Activated CD8-positive, alpha-beta memory T cell treated with anti-CD3 and anti-CD28 coated beads, Interleukin-2, amount 50 U/mL, for 48 hours (primary cell): ENCODE data around the gene TLE5.

Experiments
- DNase-seq: peaks from one replicate; pipeline ENCODE4 v3.0.0-alpha.2; 2020

Gene TLE5

GRCh38 chr19:3062165-3063105, at the start of gene TLE5:
TLE5 (minus strand) TSS chr19:3062495; CDS start chr19:3062200, 295 bp downstream.
- DNase-seq, result peak; percentile 79

GRCh38 chr19:3111586-3112247, 49.4 kb upstream of the TLE5 start:
- DNase-seq, result no peak

- DNase-seq, result no peak
Observed at GRCh38 chr19:3110126-3110825, 48.0 kb upstream of the TLE5 start.

- no peak for DNase-seq
Observed at GRCh38 chr19:3109491-3109890, 47.2 kb upstream of the TLE5 start.

GRCh38 chr19:3108775-3109174, 46.5 kb upstream of the TLE5 start:
- DNase-seq, result peak; percentile 85

GRCh38 chr19:3107658-3108057, 45.4 kb upstream of the TLE5 start:
- no peak for DNase-seq

- no peak for DNase-seq
Observed at GRCh38 chr19:3106509-3107141, 44.3 kb upstream of the TLE5 start.

- no peak for DNase-seq
Observed at GRCh38 chr19:3105641-3106508, 43.6 kb upstream of the TLE5 start.

GRCh38 chr19:3104708-3104983, 42.4 kb upstream of the TLE5 start:
- DNase-seq, result no peak

- no peak for DNase-seq
Observed at GRCh38 chr19:3102239-3103140, 40.2 kb upstream of the TLE5 start.

- no peak for DNase-seq
Observed at GRCh38 chr19:3100747-3101730, 38.7 kb upstream of the TLE5 start.

GRCh38 chr19:3100331-3100730, 38.0 kb upstream of the TLE5 start:
- DNase-seq, result no peak

- DNase-seq, result no peak
Observed at GRCh38 chr19:3099347-3100145, 37.3 kb upstream of the TLE5 start.

GRCh38 chr19:3098515-3099346, 36.4 kb upstream of the TLE5 start:
- DNase-seq, result no peak

- no peak for DNase-seq
Observed at GRCh38 chr19:3098141-3098514, 35.8 kb upstream of the TLE5 start.

- DNase-seq, result no peak
Observed at GRCh38 chr19:3097442-3097871, 35.2 kb upstream of the TLE5 start.

GRCh38 chr19:3096902-3097326, 34.6 kb upstream of the TLE5 start:
- DNase-seq, result no peak
